Upper lobe of left lung (tissue), 6 donors: ENCODE data around the gene LEPR. TPM values are rescaled to one million over a fixed set of nuclear protein-coding genes. Genes with fewer than 3 reads are reported as not detected.
"Not testable (repeated sequence)": the region's sequence is repeated elsewhere in the genome, so short reads cannot be mapped to it uniquely, and the experiment has no call there.

Experiments used
- ATAC-seq, 2 donors: fragments of 200-7000 bp; cut with Tn5 transposase; one replicate each; pipeline ENCODE4 v1.9.1; 2022; ENCODE audit warnings: mild to moderate bottlenecking in 2 of 2, moderate library complexity in 2 of 2; ENCODE audit not compliant: low FRiP score in 2 of 2
- DNase-seq, 2 donors: peaks; one replicate each; pipeline ENCODE4 v3.0.0-alpha.2; 2019 to 2020
- H3K27ac ChIP-seq, 4 donors: fragments of 200-600 bp; sonication (generic); one replicate each; pipeline ENCODE4 v1.5.1; 2016 to 2019
- H3K27me3 ChIP-seq, 4 donors: fragments of 200-600 bp; sonication (generic); one replicate each; pipeline ENCODE4 v1.5.1; 2017 to 2019
- H3K36me3 ChIP-seq, 4 donors: fragments of 200-600 bp; sonication (generic); one replicate each; pipeline ENCODE4 v1.5.1; 2016 to 2019
- H3K4me1 ChIP-seq, 4 donors: fragments of 200-600 bp; sonication (generic); one replicate each; pipeline ENCODE4 v1.5.1; 2018 to 2019
- H3K4me3 ChIP-seq, 4 donors: fragments of 200-600 bp; sonication (generic); one replicate each; pipeline ENCODE4 v1.5.1; 2017 to 2019; ENCODE audit warnings: mild to moderate bottlenecking in 2 of 4, moderate library complexity in 1 of 4
- H3K9me3 ChIP-seq, 4 donors: fragments of 200-600 bp; sonication (generic); one replicate each; pipeline ENCODE4 v1.5.1; 2018 to 2019
- CTCF ChIP-seq, 6 experiments: fragments of 450-650 bp in 4 of 6; fragments of 200-600 bp in 2 of 6; sonication (generic) in 2 of 6; IDR thresholded peaks; one replicate each; pipeline ENCODE4 v1.5.1; 2016 to 2019; ENCODE audit warnings: antibody characterized with exemption in 6 of 6
- EP300 ChIP-seq, 4 donors: sonication (generic); formaldehyde crosslinking; IDR thresholded peaks; one replicate each; pipeline ENCODE4 v1.5.1; 2017; ENCODE audit warnings: antibody characterized with exemption in 4 of 4, control low read depth in 2 of 4
- POLR2A ChIP-seq, 4 donors: fragments of 450-650 bp; IDR thresholded peaks; one replicate each; pipeline ENCODE4 v1.5.1; 2016 to 2017; ENCODE audit warnings: antibody characterized with exemption in 4 of 4, mild to moderate bottlenecking in 2 of 4
- POLR2AphosphoS5 ChIP-seq, 2 donors: sonication (generic); formaldehyde crosslinking; IDR thresholded peaks; one replicate each; pipeline ENCODE4 v1.5.1; 2017; ENCODE audit warnings: antibody characterized with exemption in 2 of 2
- WGBS, 2 donors: methylation state at CpG; one replicate each; pipeline ENCODE4 v1.1.5; 2017 to 2018; 5-methylcytosine and 5-hydroxymethylcytosine counted together
- total RNA-seq, 6 donors: library from RNA; depleted of rRNA in 4 of 6; stranded (reverse); fragments of >200 nt in 4 of 6; gene quantifications; one replicate each; pipeline versions ENCODE4 v1.1.0 to v1.2.1, GENCODE V29; 2016 to 2021
- donor health status: DM: no; HTN: no; CAD: no; lungs with moderate emphysema.
- donor health status: DM: no; HTN: yes; CAD: no; lungs with severe emphysema.

LEPR gene
- total RNA-seq, 6 donors from 2014 or later, result 12.8 to 37.3 (median 22.9) TPM

- no peak for ATAC-seq
- Histone ChIP-seq H3K36me3 (no peaks in the 10 kb centered on the region), H3K27ac (no peak overlapping the region), H3K27me3 (no peaks in the 10 kb centered on the region), H3K4me1 (peaks cover 0 to 2% (median 0%) of the 10 kb centered on the region in 4 donors), H3K9me3 (no peaks in the 10 kb centered on the region), H3K4me3 (no peak overlapping the region)
- TF ChIP-seq POLR2A (IDR thresholded peaks at IDR 0.05) (no peak), EP300 (IDR thresholded peaks at IDR 0.05) (no peak), POLR2AphosphoS5 (IDR thresholded peaks at IDR 0.05) (no peak)
- WGBS, 2 donors, result 88 to 96% methylated on average over 1 of the region's 1 CpG
- no peak for DNase-seq
These were observed 22.0 kb downstream of the LEPR start for GRCh38 chr1:65442442-65442841.

- Histone ChIP-seq H3K36me3 (no peaks in the 10 kb centered on the region), H3K9me3 (no peaks in the 10 kb centered on the region), H3K27me3 (no peaks in the 10 kb centered on the region), H3K4me1 (peaks cover 0 to 2% (median 0%) of the 10 kb centered on the region in 4 donors), H3K4me3 (no peak overlapping the region), H3K27ac (no peak overlapping the region)
- DNase-seq, result no peak
- ATAC-seq, result no peak
- 88 to 93% methylated on average over 2 of the region's 2 CpGs for WGBS, 2 donors
- no peak for TF ChIP-seq CTCF (IDR thresholded peaks at IDR 0.05)
- TF ChIP-seq POLR2A (IDR thresholded peaks at IDR 0.05), result no peak
- TF ChIP-seq EP300 (IDR thresholded peaks at IDR 0.05), result no peak
These were observed 23.2 kb downstream of the LEPR start for GRCh38 chr1:65443647-65444046.

DNA sequence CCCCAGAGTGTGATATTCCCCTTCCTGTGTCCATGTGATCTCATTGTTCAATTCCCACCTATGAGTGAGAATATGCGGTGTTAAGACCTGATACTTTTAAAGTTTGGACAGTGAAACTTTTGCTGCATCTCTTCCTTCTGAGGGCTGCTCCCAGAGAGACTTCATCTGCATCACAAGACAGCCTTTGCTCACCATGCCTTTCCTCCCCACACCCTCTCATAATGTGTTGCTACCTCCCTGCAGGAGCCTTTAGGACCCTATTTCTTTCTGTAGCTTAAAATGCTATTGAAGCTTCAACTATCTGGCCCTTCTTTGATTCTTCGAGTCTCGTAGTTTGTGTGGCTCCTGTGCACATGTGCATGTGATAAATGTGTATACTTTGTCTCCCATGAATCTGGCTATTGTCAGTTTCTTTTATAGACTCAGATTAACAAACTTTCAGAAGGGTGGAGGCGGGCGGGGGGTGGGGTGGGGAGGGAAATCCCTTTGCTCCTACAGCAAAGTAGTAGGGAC, 23.7 kb downstream of the LEPR start:
- 88 to 96% methylated on average over 4 to 5 of the region's 5 CpGs for WGBS, 2 donors
- DNase-seq, result no peak
- Histone ChIP-seq H3K27me3 (no peaks in the 10 kb centered on the region), H3K36me3 (no peaks in the 10 kb centered on the region), H3K4me3 (no peak overlapping the region), H3K27ac (no peak overlapping the region), H3K4me1 (peaks cover 0 to 2% (median 0%) of the 10 kb centered on the region in 4 donors), H3K9me3 (no peaks in the 10 kb centered on the region)
- TF ChIP-seq CTCF (IDR thresholded peaks at IDR 0.05), result no peak
- no peak for TF ChIP-seq POLR2A (IDR thresholded peaks at IDR 0.05)
- no peak for ATAC-seq

DNA sequence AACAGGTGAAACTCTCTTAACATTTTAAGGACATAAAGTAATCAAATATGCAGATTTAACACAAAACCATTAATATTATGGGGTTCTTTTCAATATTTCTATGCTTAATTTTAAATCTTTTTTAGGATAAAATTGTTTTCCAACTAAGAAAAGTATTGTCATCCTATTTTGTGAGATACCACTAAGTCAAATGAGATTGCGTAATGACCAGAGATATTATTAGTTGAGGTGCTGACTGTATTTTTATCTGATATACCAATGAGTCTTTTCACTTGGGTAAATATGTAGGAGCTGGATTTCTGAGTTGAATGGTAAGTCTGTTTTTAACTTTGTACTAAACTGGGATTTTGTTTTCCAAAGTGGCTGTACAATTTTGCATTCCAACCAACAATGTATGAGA, 25.4 kb downstream of the LEPR start:
- ATAC-seq (no peak), DNase-seq (no peak)
- Histone ChIP-seq H3K36me3 (no peaks in the 10 kb centered on the region), H3K4me1 (peaks cover 0 to 2% (median 0%) of the 10 kb centered on the region in 4 donors), H3K9me3 (no peaks in the 10 kb centered on the region), H3K4me3 (no peak overlapping the region), H3K27me3 (no peaks in the 10 kb centered on the region), H3K27ac (no peak overlapping the region)
- TF ChIP-seq EP300 (IDR thresholded peaks at IDR 0.05), result no peak
- TF ChIP-seq POLR2AphosphoS5 (IDR thresholded peaks at IDR 0.05), result no peak
- no peak for TF ChIP-seq CTCF (IDR thresholded peaks at IDR 0.05)
- WGBS, 2 donors, result 100% methylated on average over 1 of the region's 1 CpG

- Histone ChIP-seq H3K4me3 (no peak overlapping the region), H3K4me1 (no peaks in the 10 kb centered on the region), H3K27me3 (no peaks in the 10 kb centered on the region), H3K9me3 (no peaks in the 10 kb centered on the region), H3K27ac (no peak overlapping the region), H3K36me3 (no peaks in the 10 kb centered on the region)
- TF ChIP-seq CTCF (IDR thresholded peaks at IDR 0.05) (no peak), EP300 (IDR thresholded peaks at IDR 0.05) (no peak), POLR2AphosphoS5 (IDR thresholded peaks at IDR 0.05) (no peak), POLR2A (IDR thresholded peaks at IDR 0.05) (no peak)
- 89 to 93% methylated on average over 4 of the region's 4 CpGs for WGBS, 2 donors
- no peak for ATAC-seq
- peak in 1 of 2 donors; percentile 25 for DNase-seq
These were observed 28.9 kb downstream of the LEPR start for GRCh38 chr1:65449214-65449823.

GRCh38 chr1:65455678-65456077, 35.2 kb downstream of the LEPR start:
- 70 to 79% methylated on average over 7 to 10 of the region's 10 CpGs for WGBS, 2 donors
- DNase-seq, H3K9me3 ChIP-seq, H3K27me3 ChIP-seq, H3K4me3 ChIP-seq, H3K27ac ChIP-seq, H3K4me1 ChIP-seq, ATAC-seq, H3K36me3 ChIP-seq: not testable (repeated sequence)
